Measurements from ENCODE around the gene MCM3. TPM values are rescaled to one million over a fixed set of nuclear protein-coding genes. Genes with fewer than 3 reads are reported as not detected.

The MCM3 gene
- total RNA-seq, 4 donors from 2014 or later = 26.1 to 44.5 (median 34.3) TPM

- TF ChIP-seq CTCF (IDR thresholded peaks at IDR 0.05) (no peak), POLR2A (IDR thresholded peaks at IDR 0.05) (no peak)
- H3K27me3 ChIP-seq = no peaks in the 10 kb centered on the region
- H3K4me1 ChIP-seq = no peaks in the 10 kb centered on the region
- DNase-seq = no peak
- peaks cover 24 to 43% of the 10 kb centered on the region in 2 donors for H3K36me3 ChIP-seq
- H3K9me3 ChIP-seq = no peaks in the 10 kb centered on the region
- H3K27ac ChIP-seq = no peak overlapping the region
- intact Hi-C loops (cut with DNase I) = no loop called here
- WGBS, 2 donors = 88 to 93% methylated on average over 9 of the region's 9 CpGs
- H3K4me3 ChIP-seq (replicated peaks in 1 of 3) = no peak overlapping the region
Observed at GRCh38 chr6:52271852-52272460, 12.6 kb downstream of the MCM3 start.

- no peaks in the 10 kb centered on the region for H3K4me1 ChIP-seq
- TF ChIP-seq CTCF (IDR thresholded peaks at IDR 0.05) (peak; percentile 77 to 97 (median 82)), POLR2A (IDR thresholded peaks at IDR 0.05) (no peak)
- no peak overlapping the region for H3K27ac ChIP-seq
- intact Hi-C loops (cut with DNase I) = no loop called here
- 51 to 53% methylated on average over 11 of the region's 11 CpGs for whole genome bisulfite sequencing, 2 donors
- peak; percentile 50 to 66 for DNase-seq
- H3K27me3 ChIP-seq = no peaks in the 10 kb centered on the region
- peaks cover 21 to 29% of the 10 kb centered on the region in 2 donors for H3K36me3 ChIP-seq
- H3K9me3 ChIP-seq = no peaks in the 10 kb centered on the region
- H3K4me3 ChIP-seq (replicated peaks in 1 of 3) = no peak overlapping the region
Observed at GRCh38 chr6:52263709-52264540, 20.6 kb downstream of the MCM3 start.

- peaks cover 9 to 21% of the 10 kb centered on the region in 2 donors for H3K36me3 ChIP-seq
- TF ChIP-seq CTCF (IDR thresholded peaks at IDR 0.05) (no peak), POLR2A (IDR thresholded peaks at IDR 0.05) (no peak)
- H3K27me3 ChIP-seq = no peaks in the 10 kb centered on the region
- intact Hi-C loops (cut with DNase I) = no loop called here
- H3K4me1 ChIP-seq = no peaks in the 10 kb centered on the region
- H3K9me3 ChIP-seq = no peaks in the 10 kb centered on the region
- no peak for DNase-seq
- WGBS, 2 donors = 86 to 96% methylated on average over 9 of the region's 9 CpGs
- no peak overlapping the region for H3K4me3 ChIP-seq (replicated peaks in 1 of 3)
- no peak overlapping the region for H3K27ac ChIP-seq
Observed at GRCh38 chr6:52262620-52263344, 21.8 kb downstream of the MCM3 start.

GRCh38 chr6:52261229-52261628, 23.3 kb downstream of the MCM3 start:
- H3K36me3 ChIP-seq = peaks cover 3 to 15% of the 10 kb centered on the region in 2 donors
- no peaks in the 10 kb centered on the region for H3K4me1 ChIP-seq
- intact Hi-C loops (cut with DNase I) = no loop called here
- DNase-seq = no peak
- no peak overlapping the region for H3K4me3 ChIP-seq (replicated peaks in 1 of 3)
- no peak overlapping the region for H3K27ac ChIP-seq
- no peak for TF ChIP-seq CTCF (IDR thresholded peaks at IDR 0.05)
- no peak for TF ChIP-seq POLR2A (IDR thresholded peaks at IDR 0.05)
- 78 to 88% methylated on average over 6 of the region's 6 CpGs for WGBS, 2 donors
- H3K9me3 ChIP-seq = no peaks in the 10 kb centered on the region
- H3K27me3 ChIP-seq = no peaks in the 10 kb centered on the region

Measured in thyroid gland (tissue), 4 donors.